Spleen (tissue), 11 donors: ENCODE data around the gene UQCRC2. TPM values are rescaled to one million over a fixed set of nuclear protein-coding genes. Genes with fewer than 3 reads are reported as not detected.

ENCODE experiments used
- DNase-seq: peaks from one replicate; pipeline ENCODE4 v3.0.0-alpha.2; 2020
- H3K27ac ChIP-seq, 8 donors: fragments of 200-600 bp; sonication (generic) in 7 of 8; 1 replicate in 4 of 8; 2 replicates in 4 of 8; pipeline versions ENCODE4 v1.5.0 to v1.8.0; 2016 to 2021; ENCODE audit warnings: inconsistent platforms in 4 of 8, mild to moderate bottlenecking in 4 of 8, moderate library complexity in 1 of 8
- H3K27me3 ChIP-seq, 7 donors: fragments of 200-600 bp; sonication (generic) in 6 of 7; replicated peaks in 1 of 7; 1 replicate in 4 of 7; 2 replicates in 3 of 7; pipeline versions ENCODE4 v1.5.0 to v1.8.0; 2016 to 2021; ENCODE audit warnings: inconsistent platforms in 3 of 7, mild to moderate bottlenecking in 1 of 7
- H3K36me3 ChIP-seq, 6 donors: fragments of 200-600 bp; sonication (generic) in 5 of 6; 1 replicate in 4 of 6; 2 replicates in 2 of 6; pipeline versions ENCODE4 v1.5.0 to v1.8.0; 2016 to 2021; ENCODE audit warnings: inconsistent platforms in 2 of 6
- H3K4me1 ChIP-seq, 6 donors: fragments of 200-600 bp; sonication (generic) in 5 of 6; 1 replicate in 3 of 6; 2 replicates in 3 of 6; pipeline versions ENCODE4 v1.5.0 to v1.8.0; 2016 to 2021; ENCODE audit warnings: inconsistent platforms in 3 of 6
- H3K4me3 ChIP-seq, 8 donors: fragments of 200-600 bp; sonication (generic) in 7 of 8; 1 replicate in 4 of 8; 2 replicates in 4 of 8; pipeline versions ENCODE4 v1.5.0 to v1.8.0; 2016 to 2021; ENCODE audit warnings: inconsistent platforms in 4 of 8, mild to moderate bottlenecking in 4 of 8, moderate library complexity in 2 of 8
- H3K9me3 ChIP-seq, 8 donors: fragments of 200-600 bp; sonication (generic) in 7 of 8; 1 replicate in 4 of 8; 2 replicates in 4 of 8; pipeline versions ENCODE4 v1.5.0 to v1.8.0; 2016 to 2021; ENCODE audit warnings: inconsistent platforms in 4 of 8
- CTCF ChIP-seq, 11 experiments: fragments of 200-600 bp in 7 of 11; fragments of 450-650 bp in 4 of 11; sonication (generic) in 4 of 11; IDR thresholded peaks in 8 of 11; conservative IDR thresholded peaks in 3 of 11; 1 replicate in 7 of 11; 2 replicates in 4 of 11; pipeline versions ENCODE4 v1.4.0 to v1.8.0; 2016 to 2021; ENCODE audit warnings: antibody characterized with exemption in 11 of 11, inconsistent platforms in 4 of 11, mild to moderate bottlenecking in 1 of 11
- POLR2A ChIP-seq, 3 donors: fragments of 450-650 bp; IDR thresholded peaks; one replicate each; pipeline ENCODE4 v1.5.1; 2017; ENCODE audit warnings: antibody characterized with exemption in 3 of 3, mild to moderate bottlenecking in 1 of 3
- POLR2AphosphoS5 ChIP-seq, 3 donors: sonication (generic); formaldehyde crosslinking; IDR thresholded peaks; one replicate each; pipeline ENCODE4 v1.5.1; 2017; ENCODE audit warnings: antibody characterized with exemption in 3 of 3
- WGBS, 5 donors: extraction: QIAGEN DNeasy Blood & Tissue Kit in 3 of 5; methylation state at CpG; one replicate each; pipeline versions ENCODE4 v1.1.5 to v1.1.7; 2013 to 2018; 5-methylcytosine and 5-hydroxymethylcytosine counted together
- intact Hi-C: fragments of 100-400 bp; cut with DNase I; formaldehyde crosslinking; loops from one replicate; pipeline ENCODE4 v1.15.0; 2023; ENCODE audit warnings: low total_unique reads
- polyA plus RNA-seq, 3 donors: library from polyadenylated mRNA; stranded (reverse); fragments of 200-250 nt; gene quantifications; one replicate each; pipeline ENCODE4 v1.2.1, GENCODE V29; 2013
- total RNA-seq, 7 donors: library from RNA; depleted of rRNA in 3 of 7; stranded (reverse); fragments of >200 nt in 3 of 7; fragmentation: NEBNext Ultra II Directional in 4 of 7; extraction: Animal tissue kit (Norgen Biotek cat#: 25700) in 4 of 7; gene quantifications; one replicate each; pipeline versions ENCODE4 v1.1.0 to v1.2.1, GENCODE V29; 2016 to 2021
- donor health status: healthy with polysubstance abuse.
- donor health status: DM: no; HTN: no; CAD: no; lungs with moderate emphysema.
- donor health status: DM: no; HTN: no; CAD: no.
- donor health status: Bipolar disorder and iron deficiency.
- donor health status: healthy.
- donor health status: DM: no; HTN: no; CAD: no.
- donor health status: DM: yes; HTN: yes; CAD: no.

Gene UQCRC2
- total and polyA plus RNA-seq, 10 donors, result 75.1 to 172 (median 139) TPM

GRCh38 chr16:21989133-21989532 lies 36.0 kb downstream of the UQCRC2 start:
- Histone ChIP-seq H3K36me3 (peaks cover 0 to 28% (median 20%) of the 10 kb centered on the region in 6 donors), H3K4me3 (no peak overlapping the region), H3K4me1 (peaks cover 0 to 46% (median 7%) of the 10 kb centered on the region in 6 donors), H3K27ac (no peak overlapping the region), H3K27me3 (no peaks in the 10 kb centered on the region), H3K9me3 (no peaks in the 10 kb centered on the region)
- DNase-seq, result no peak
- intact Hi-C loops, result no loop called here
- WGBS, 5 donors, result 73 to 84% (median 77%) methylated on average over 5 of the region's 5 CpGs
- TF ChIP-seq POLR2A (IDR thresholded peaks at IDR 0.05) (no peak), POLR2AphosphoS5 (IDR thresholded peaks at IDR 0.05) (no peak), CTCF (IDR thresholded peaks at IDR 0.05 in 8 of 11, conservative IDR thresholded peaks at IDR 0.05 in 3 of 11) (no peak)

GRCh38 chr16:21989751-21990150 lies 36.6 kb downstream of the UQCRC2 start:
- H3K36me3 ChIP-seq, result peaks cover 0 to 22% (median 14%) of the 10 kb centered on the region in 6 donors
- intact Hi-C loops, result no loop called here
- H3K27ac ChIP-seq, result no peak overlapping the region
- no peak for TF ChIP-seq POLR2A (IDR thresholded peaks at IDR 0.05)
- no peak for TF ChIP-seq CTCF (IDR thresholded peaks at IDR 0.05 in 8 of 11, conservative IDR thresholded peaks at IDR 0.05 in 3 of 11)
- 93 to 100% (median 96%) methylated on average over 2 of the region's 2 CpGs for WGBS, 5 donors
- no peaks in the 10 kb centered on the region for H3K27me3 ChIP-seq
- H3K9me3 ChIP-seq, result no peaks in the 10 kb centered on the region
- H3K4me1 ChIP-seq, result peaks cover 0 to 46% (median 7%) of the 10 kb centered on the region in 6 donors
- H3K4me3 ChIP-seq, result no peak overlapping the region
- no peak for DNase-seq

GRCh38 chr16:21990381-21990944 lies 37.3 kb downstream of the UQCRC2 start:
- no peak for DNase-seq
- intact Hi-C loops, result no loop called here
- H3K27me3 ChIP-seq, result no peaks in the 10 kb centered on the region
- peaks cover 0 to 46% (median 7%) of the 10 kb centered on the region in 6 donors for H3K4me1 ChIP-seq
- peaks cover 0 to 16% (median 8%) of the 10 kb centered on the region in 6 donors for H3K36me3 ChIP-seq
- WGBS, 5 donors, result 61 to 76% (median 68%) methylated on average over 3 of the region's 3 CpGs
- no peaks in the 10 kb centered on the region for H3K9me3 ChIP-seq
- no peak for TF ChIP-seq POLR2A (IDR thresholded peaks at IDR 0.05)
- no peak for TF ChIP-seq CTCF (IDR thresholded peaks at IDR 0.05 in 8 of 11, conservative IDR thresholded peaks at IDR 0.05 in 3 of 11)
- TF ChIP-seq POLR2AphosphoS5 (IDR thresholded peaks at IDR 0.05), result no peak
- no peak overlapping the region for H3K27ac ChIP-seq
- H3K4me3 ChIP-seq, result no peak overlapping the region

- intact Hi-C loops, result no loop called here
- H3K9me3 ChIP-seq, result no peaks in the 10 kb centered on the region
Measured at GRCh38 chr16:21991621-21992020, 38.5 kb downstream of the UQCRC2 start.

More at GRCh38 chr16:21991621-21992020, 38.5 kb downstream of the UQCRC2 start:
- H3K27me3 ChIP-seq, result no peaks in the 10 kb centered on the region
- no peak overlapping the region for H3K4me3 ChIP-seq
- H3K27ac ChIP-seq, result no peak overlapping the region
- TF ChIP-seq POLR2AphosphoS5 (IDR thresholded peaks at IDR 0.05) (no peak), POLR2A (IDR thresholded peaks at IDR 0.05) (no peak), CTCF (IDR thresholded peaks at IDR 0.05 in 8 of 11, conservative IDR thresholded peaks at IDR 0.05 in 3 of 11) (no peak)
- DNase-seq, result no peak
- 62 to 75% (median 69%) methylated on average over 6 of the region's 6 CpGs for WGBS, 5 donors
- peaks cover 0 to 37% (median 5%) of the 10 kb centered on the region in 6 donors for H3K4me1 ChIP-seq
- H3K36me3 ChIP-seq, result peaks cover 0 to 4% (median under 1%) of the 10 kb centered on the region in 6 donors
